Sigmoid colon (tissue), 7 donors: ENCODE measurements around the gene DOCK8. TPM values are rescaled to one million over a fixed set of nuclear protein-coding genes. Genes with fewer than 3 reads are reported as not detected.

Experiments used
- DNase-seq: peaks from one replicate; pipeline ENCODE4 v3.0.0-alpha.2; 2019
- H3K27ac ChIP-seq, 4 donors: fragments of 200-600 bp; sonication (generic); one replicate each; pipeline ENCODE4 v1.5.1; 2016 to 2019; ENCODE audit warnings: mild to moderate bottlenecking in 1 of 4
- H3K27me3 ChIP-seq, 3 donors: fragments of 200-600 bp; sonication (generic); one replicate each; pipeline ENCODE4 v1.5.1; 2019; ENCODE audit warnings: mild to moderate bottlenecking in 1 of 3
- H3K36me3 ChIP-seq, 4 donors: fragments of 200-600 bp; sonication (generic); one replicate each; pipeline ENCODE4 v1.5.1; 2016 to 2019
- H3K4me1 ChIP-seq, 4 donors: fragments of 200-600 bp; sonication (generic); one replicate each; pipeline ENCODE4 v1.5.1; 2017 to 2019
- H3K4me3 ChIP-seq, 4 donors: fragments of 200-600 bp; sonication (generic); one replicate each; pipeline ENCODE4 v1.5.1; 2017 to 2019; ENCODE audit warnings: mild to moderate bottlenecking in 2 of 4, moderate library complexity in 1 of 4
- H3K9me3 ChIP-seq, 4 donors: fragments of 200-600 bp in 3 of 4; sonication (generic) in 3 of 4; one replicate each; pipeline versions ENCODE4 v1.5.1 to v1.6.1; 2013 to 2019
- CTCF ChIP-seq, 4 experiments: fragments of 450-650 bp in 3 of 4; fragments of 200-600 bp in 1 of 4; IDR thresholded peaks; one replicate each; pipeline ENCODE4 v1.5.1; 2016 to 2019; ENCODE audit warnings: antibody characterized with exemption in 4 of 4, mild to moderate bottlenecking in 3 of 4, moderate library complexity in 2 of 4
- EP300 ChIP-seq, 4 donors: sonication (generic); formaldehyde crosslinking; IDR thresholded peaks; one replicate each; pipeline ENCODE4 v1.6.1; 2017; ENCODE audit warnings: antibody characterized with exemption in 4 of 4
- POLR2A ChIP-seq, 2 donors: fragments of 450-650 bp; IDR thresholded peaks; one replicate each; pipeline ENCODE4 v1.6.1; 2016; ENCODE audit warnings: antibody characterized with exemption in 2 of 2, mild to moderate bottlenecking in 2 of 2, moderate library complexity in 2 of 2
- POLR2AphosphoS5 ChIP-seq, 4 donors: sonication (generic); formaldehyde crosslinking; IDR thresholded peaks; one replicate each; pipeline ENCODE4 v1.6.1; 2017; ENCODE audit warnings: antibody characterized with exemption in 4 of 4
- WGBS, 2 donors: extraction: QIAGEN DNeasy Blood & Tissue Kit; methylation state at CpG; one replicate each; pipeline ENCODE4 v1.1.7; 2013; 5-methylcytosine and 5-hydroxymethylcytosine counted together
- intact Hi-C: fragments of 100-400 bp; cut with DNase I; formaldehyde crosslinking; loops from one replicate; pipeline ENCODE4 v1.15.1; 2023
- polyA plus RNA-seq, 3 donors: library from polyadenylated mRNA; stranded (reverse); fragments of 200-250 nt; gene quantifications; one replicate each; pipeline ENCODE4 v1.2.3, GENCODE V29; 2013
- total RNA-seq, 4 donors: library from RNA; depleted of rRNA; stranded (reverse); fragments of >200 nt; gene quantifications; one replicate each; pipeline ENCODE4 v1.1.0, GENCODE V29; 2016
- donor health status: healthy with polysubstance abuse.
- donor health status: Bipolar disorder and iron deficiency.
- donor health status: healthy.

The DOCK8 gene
- total and polyA plus RNA-seq, 7 donors = 2.3 to 22.8 (median 6.4) TPM

- intact Hi-C loops = no loop called here
Observed at GRCh38 chr9:488448-488847, 273.8 kb downstream of the DOCK8 start.

GRCh38 chr9:489198-490197, 274.8 kb downstream of the DOCK8 start:
- Histone ChIP-seq H3K4me3 (no peak overlapping the region), H3K27ac (no peak overlapping the region), H3K4me1 (no peaks in the 10 kb centered on the region), H3K27me3 (no peaks in the 10 kb centered on the region), H3K36me3 (no peaks in the 10 kb centered on the region), H3K9me3 (no peaks in the 10 kb centered on the region)
- DNase-seq = no peak
- WGBS, 2 donors = 15 to 49% methylated on average over 7 of the region's 7 CpGs
- no peak for TF ChIP-seq EP300 (IDR thresholded peaks at IDR 0.05)
- TF ChIP-seq POLR2AphosphoS5 (IDR thresholded peaks at IDR 0.05) = no peak
- TF ChIP-seq CTCF (IDR thresholded peaks at IDR 0.05) = no peak
- TF ChIP-seq POLR2A (IDR thresholded peaks at IDR 0.05) = no peak
- intact Hi-C loops = no loop called here

More at GRCh38 chr9:488448-488847, 273.8 kb downstream of the DOCK8 start:
- Histone ChIP-seq H3K27me3 (no peaks in the 10 kb centered on the region), H3K9me3 (no peaks in the 10 kb centered on the region), H3K4me1 (no peaks in the 10 kb centered on the region), H3K36me3 (no peaks in the 10 kb centered on the region), H3K4me3 (no peak overlapping the region), H3K27ac (no peak overlapping the region)
- DNase-seq = no peak
- 22 to 67% methylated on average over 2 of the region's 2 CpGs for WGBS, 2 donors
- TF ChIP-seq CTCF (IDR thresholded peaks at IDR 0.05) (no peak), EP300 (IDR thresholded peaks at IDR 0.05) (no peak), POLR2AphosphoS5 (IDR thresholded peaks at IDR 0.05) (no peak), POLR2A (IDR thresholded peaks at IDR 0.05) (no peak)

- Histone ChIP-seq H3K27ac (no peak overlapping the region), H3K27me3 (no peaks in the 10 kb centered on the region), H3K9me3 (no peaks in the 10 kb centered on the region), H3K4me3 (no peak overlapping the region), H3K4me1 (no peaks in the 10 kb centered on the region), H3K36me3 (no peaks in the 10 kb centered on the region)
- no peak for TF ChIP-seq POLR2AphosphoS5 (IDR thresholded peaks at IDR 0.05)
- TF ChIP-seq EP300 (IDR thresholded peaks at IDR 0.05) = no peak
- no peak for TF ChIP-seq CTCF (IDR thresholded peaks at IDR 0.05)
- TF ChIP-seq POLR2A (IDR thresholded peaks at IDR 0.05) = no peak
- 20 to 65% methylated on average over 1 of the region's 1 CpG for WGBS, 2 donors
- DNase-seq = no peak
- intact Hi-C loops = no loop called here
Observed at GRCh38 chr9:494764-495163, 280.1 kb downstream of the DOCK8 start.

- Histone ChIP-seq H3K27ac (no peak overlapping the region), H3K9me3 (no peaks in the 10 kb centered on the region), H3K4me1 (no peaks in the 10 kb centered on the region), H3K36me3 (no peaks in the 10 kb centered on the region), H3K4me3 (no peak overlapping the region), H3K27me3 (no peaks in the 10 kb centered on the region)
- intact Hi-C loops = no loop called here
- no peak for DNase-seq
- TF ChIP-seq EP300 (IDR thresholded peaks at IDR 0.05) (no peak), POLR2A (IDR thresholded peaks at IDR 0.05) (no peak), POLR2AphosphoS5 (IDR thresholded peaks at IDR 0.05) (no peak), CTCF (IDR thresholded peaks at IDR 0.05) (no peak)
- WGBS, 2 donors = 72 to 74% methylated on average over 1 of the region's 1 CpG
Observed at GRCh38 chr9:495739-496138, 281.1 kb downstream of the DOCK8 start.
